Heart left ventricle (tissue), 16 donors: ENCODE results near the gene BNIP3. TPM values are rescaled to one million over a fixed set of nuclear protein-coding genes. Genes with fewer than 3 reads are reported as not detected.

Experiments used
- ATAC-seq, 4 donors: fragments of 200-7000 bp; cut with Tn5 transposase; one replicate each; pipeline ENCODE4 v1.9.1; 2020 to 2022; ENCODE audit warnings: moderate library complexity in 4 of 4, mild to moderate bottlenecking in 3 of 4, moderate number of reproducible peaks in 1 of 4
- DNase-seq, 5 donors: peaks; one replicate each; pipeline ENCODE4 v3.0.0-alpha.2; 2020
- H3K27ac ChIP-seq, 12 donors: fragments of 200-600 bp; sonication (generic) in 4 of 12; one replicate each; pipeline versions ENCODE4 v1.5.0 to v1.8.0; 2016 to 2022; ENCODE audit warnings: mild to moderate bottlenecking in 2 of 12
- H3K27me3 ChIP-seq, 9 donors: fragments of 200-600 bp; sonication (generic) in 2 of 9; one replicate each; pipeline versions ENCODE4 v1.5.1 to v1.8.0; 2016 to 2022; ENCODE audit warnings: mild to moderate bottlenecking in 3 of 9
- H3K36me3 ChIP-seq, 9 donors: fragments of 200-600 bp; sonication (generic) in 2 of 9; one replicate each; pipeline versions ENCODE4 v1.5.0 to v1.8.0; 2018 to 2022; ENCODE audit warnings: mild to moderate bottlenecking in 2 of 9
- H3K4me1 ChIP-seq, 12 donors: fragments of 200-600 bp; sonication (generic) in 4 of 12; one replicate each; pipeline versions ENCODE4 v1.5.0 to v1.8.0; 2016 to 2022; ENCODE audit warnings: mild to moderate bottlenecking in 3 of 12
- H3K4me3 ChIP-seq, 12 donors: fragments of 200-600 bp; sonication (generic) in 4 of 12; one replicate each; pipeline versions ENCODE4 v1.5.0 to v1.8.0; 2017 to 2022; ENCODE audit warnings: mild to moderate bottlenecking in 9 of 12, moderate library complexity in 4 of 12
- H3K9me3 ChIP-seq, 12 donors: fragments of 200-600 bp; sonication (generic) in 4 of 12; one replicate each; pipeline versions ENCODE4 v1.5.0 to v1.8.0; 2016 to 2022; ENCODE audit warnings: mild to moderate bottlenecking in 1 of 12
- POLR2A ChIP-seq, 2 donors: fragments of 450-650 bp; IDR thresholded peaks; one replicate each; pipeline ENCODE4 v1.6.1; 2017; ENCODE audit warnings: antibody characterized with exemption in 2 of 2, mild to moderate bottlenecking in 2 of 2, moderate library complexity in 2 of 2
- WGBS, 4 donors: extraction: QIAGEN DNeasy Blood & Tissue Kit in 2 of 4; methylation state at CpG; one replicate each; pipeline versions ENCODE4 v1.1.5 to v1.1.7; 2013 to 2018; 5-methylcytosine and 5-hydroxymethylcytosine counted together
- intact Hi-C, 10 donors: fragments of 100-400 bp; cut with DNase I; formaldehyde crosslinking; loops; one replicate each; pipeline versions ENCODE4 v1.11.1 to v1.14.2; 2022
- polyA plus RNA-seq, 2 donors: library from polyadenylated mRNA; stranded (reverse); fragments of 200-250 nt; gene quantifications; one replicate each; pipeline ENCODE4 v1.2.3, GENCODE V29; 2013
- total RNA-seq, 9 donors: library from RNA; depleted of rRNA in 2 of 9; stranded (reverse); fragments of >200 nt in 2 of 9; fragmentation: NEBNext Ultra II Directional in 3 of 9; extraction: Animal tissue kit (Norgen Biotek cat#: 25700) in 3 of 9; gene quantifications; one replicate each; pipeline versions ENCODE4 v1.1.0 to v1.2.4, GENCODE V29; 2016 to 2023
- TF ChIP-seq, protein P1 (sequence below), 12 donors: fragments of 200-600 bp; sonication (generic) in 4 of 12; IDR thresholded peaks; one replicate each; pipeline versions ENCODE4 v1.5.0 to v1.8.0; 2018 to 2022; ENCODE audit warnings: antibody characterized with exemption in 12 of 12, mild to moderate bottlenecking in 5 of 12
- donor health status: ischemic (EF 13 %, LVEDD 7.1; RV severe dilation, severe dysfunction).
- donor health status: healthy with polysubstance abuse.
- donor health status: DM: no; HTN: yes; CAD: no.
- donor health status: DM: no; HTN: no; CAD: no.
- donor health status: ischemic (EF 25% LVEDD 6.9; RV normal size, moderate dysfunction).
- donor health status: ischemic (EF 25% LVEDD 5.7; RV mildly dilated, moderate dysfunction).
- donor health status: healthy.
- donor health status: DM: yes; HTN: yes; CAD: no.
- donor health status: ischemic (EF 35%, LVEDD 5.7; RV mildly dilated, moderate dysfunction).
- donor health status: nonischemic (EF 11% LVEDD 7.7; RV severe dilation, severe dysfunction).
- donor health status: DM: yes; HTN: yes; CAD: no.
- donor health status: PGD.
- donor health status: ischemic (EF 29% LVEDD 5.4; RV normal size, mild dysfunction).
- donor health status: nonischemic (EF 23%, LVEDD 6.1; RV moderate dilation, normal function).

Gene BNIP3
- total and polyA plus RNA-seq, 11 donors: 48.1 to 711 (median 123) TPM

DNA sequence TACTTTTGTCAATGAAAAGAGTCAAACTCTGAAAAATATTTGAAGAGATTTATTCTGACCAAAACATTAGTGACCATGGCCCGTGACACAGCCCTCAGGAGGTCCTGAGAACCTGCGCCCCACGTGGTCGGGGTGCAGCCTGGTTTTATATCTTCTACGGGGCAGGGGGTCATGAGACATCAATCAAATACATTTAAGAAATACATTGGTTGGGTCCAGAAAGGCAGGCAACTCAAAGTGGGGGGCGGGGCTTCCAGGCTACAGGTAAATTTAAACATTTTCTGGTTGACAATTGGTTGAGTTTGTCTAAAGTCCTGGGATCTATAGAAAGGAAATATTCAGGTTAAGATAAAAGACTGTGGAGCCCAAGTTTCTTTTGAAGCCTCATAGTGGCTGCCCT lies 34.8 kb upstream of the BNIP3 start:
- TF ChIP-seq POLR2A (IDR thresholded peaks at IDR 0.05): no peak
- TF ChIP-seq, protein P1, sequence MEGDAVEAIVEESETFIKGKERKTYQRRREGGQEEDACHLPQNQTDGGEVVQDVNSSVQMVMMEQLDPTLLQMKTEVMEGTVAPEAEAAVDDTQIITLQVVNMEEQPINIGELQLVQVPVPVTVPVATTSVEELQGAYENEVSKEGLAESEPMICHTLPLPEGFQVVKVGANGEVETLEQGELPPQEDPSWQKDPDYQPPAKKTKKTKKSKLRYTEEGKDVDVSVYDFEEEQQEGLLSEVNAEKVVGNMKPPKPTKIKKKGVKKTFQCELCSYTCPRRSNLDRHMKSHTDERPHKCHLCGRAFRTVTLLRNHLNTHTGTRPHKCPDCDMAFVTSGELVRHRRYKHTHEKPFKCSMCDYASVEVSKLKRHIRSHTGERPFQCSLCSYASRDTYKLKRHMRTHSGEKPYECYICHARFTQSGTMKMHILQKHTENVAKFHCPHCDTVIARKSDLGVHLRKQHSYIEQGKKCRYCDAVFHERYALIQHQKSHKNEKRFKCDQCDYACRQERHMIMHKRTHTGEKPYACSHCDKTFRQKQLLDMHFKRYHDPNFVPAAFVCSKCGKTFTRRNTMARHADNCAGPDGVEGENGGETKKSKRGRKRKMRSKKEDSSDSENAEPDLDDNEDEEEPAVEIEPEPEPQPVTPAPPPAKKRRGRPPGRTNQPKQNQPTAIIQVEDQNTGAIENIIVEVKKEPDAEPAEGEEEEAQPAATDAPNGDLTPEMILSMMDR (IDR thresholded peaks at IDR 0.05): no peak
- H3K36me3 ChIP-seq: no peaks in the 10 kb centered on the region
- no peak for ATAC-seq
- H3K9me3 ChIP-seq: no peaks in the 10 kb centered on the region
- no peaks in the 10 kb centered on the region for H3K27me3 ChIP-seq
- H3K4me3 ChIP-seq: no peak overlapping the region
- 84 to 85% (median 85%) methylated on average over 6 of the region's 6 CpGs for whole genome bisulfite sequencing, 4 donors
- intact Hi-C loops: loop anchor here in 1 of 10 donors (5.0 kb wide), 1 partner anchor 119 kb away; no protein-coding TSS in a partner anchor
- peaks cover 0 to 26% (median under 1%) of the 10 kb centered on the region in 12 donors for H3K4me1 ChIP-seq
- DNase-seq: no peak
- H3K27ac ChIP-seq: no peak overlapping the region

DNA sequence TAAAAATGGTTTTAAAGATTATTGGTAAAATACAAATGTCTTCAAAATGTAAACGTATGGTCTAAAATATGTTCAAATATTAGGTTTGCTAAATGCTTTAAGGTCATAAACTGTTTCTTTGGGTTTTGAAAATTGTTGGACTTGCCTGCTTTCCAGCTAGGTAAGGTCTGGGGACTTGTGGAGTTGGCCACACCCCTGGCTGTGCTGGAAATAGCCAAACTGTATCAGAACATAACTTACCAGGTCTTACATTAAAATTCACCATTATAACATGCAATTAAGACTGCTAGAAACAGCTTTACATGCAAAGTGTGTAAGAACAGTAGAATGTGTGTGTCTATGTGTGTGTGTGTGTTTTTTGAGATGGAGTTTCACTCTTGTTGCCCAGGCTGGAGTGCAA lies 29.7 kb upstream of the BNIP3 start:
- H3K4me3 ChIP-seq: no peak overlapping the region
- peaks cover 0 to 30% (median 2%) of the 10 kb centered on the region in 12 donors for H3K4me1 ChIP-seq
- H3K27ac ChIP-seq: peak overlapping the region in 9 of 12 donors; percentile 19 to 72 (median 44)
- no peaks in the 10 kb centered on the region for H3K36me3 ChIP-seq
- DNase-seq (no peak), ATAC-seq (no peak)
- H3K27me3 ChIP-seq: peaks cover 0 to 8% (median 0%) of the 10 kb centered on the region in 9 donors
- WGBS, 4 donors: 86 to 90% (median 88%) methylated on average over 1 of the region's 1 CpG
- H3K9me3 ChIP-seq: no peaks in the 10 kb centered on the region
- no peak for TF ChIP-seq POLR2A (IDR thresholded peaks at IDR 0.05)
- TF ChIP-seq, protein P1 (IDR thresholded peaks at IDR 0.05): no peak
- intact Hi-C loops: loop anchor here in 1 of 10 donors (2.0 kb wide), 1 partner anchor 15 kb away; no protein-coding TSS in a partner anchor

DNA sequence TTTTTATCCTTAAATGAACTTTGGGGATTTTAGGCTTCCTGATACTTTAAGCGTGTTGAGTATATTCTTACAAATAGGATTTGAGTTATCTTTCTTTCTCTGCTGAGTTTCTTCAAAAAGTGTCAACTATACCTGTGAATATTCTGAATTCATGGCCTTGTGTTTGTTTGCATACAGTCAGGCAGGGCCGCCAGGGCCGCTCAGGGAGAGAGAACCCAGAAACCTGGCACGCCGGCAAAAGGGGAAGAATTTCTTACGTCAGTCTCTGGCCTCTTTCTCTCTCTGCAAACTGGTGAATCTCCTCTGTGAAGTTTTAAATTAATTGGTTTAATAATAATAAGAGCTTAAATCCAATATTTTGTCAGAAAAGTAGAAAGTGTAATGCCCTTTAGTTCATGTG lies 29.3 kb upstream of the BNIP3 start:
- ATAC-seq (peak; percentile 48 to 76 (median 63)), DNase-seq (peak in 4 of 5 donors; percentile 44 to 67 (median 65))
- Histone ChIP-seq H3K36me3 (no peaks in the 10 kb centered on the region), H3K4me1 (peaks cover 0 to 28% (median 2%) of the 10 kb centered on the region in 12 donors), H3K27me3 (peaks cover 0 to 8% (median 0%) of the 10 kb centered on the region in 9 donors), H3K27ac (peak overlapping the region in 11 of 12 donors; percentile 4 to 72 (median 33)), H3K9me3 (no peaks in the 10 kb centered on the region), H3K4me3 (no peak overlapping the region)
- no peak for TF ChIP-seq POLR2A (IDR thresholded peaks at IDR 0.05)
- 47 to 57% (median 53%) methylated on average over 6 of the region's 6 CpGs for WGBS, 4 donors
- intact Hi-C loops: loop anchor here in 1 of 10 donors (2.0 kb wide), 1 partner anchor 14 kb away; no protein-coding TSS in a partner anchor

DNA sequence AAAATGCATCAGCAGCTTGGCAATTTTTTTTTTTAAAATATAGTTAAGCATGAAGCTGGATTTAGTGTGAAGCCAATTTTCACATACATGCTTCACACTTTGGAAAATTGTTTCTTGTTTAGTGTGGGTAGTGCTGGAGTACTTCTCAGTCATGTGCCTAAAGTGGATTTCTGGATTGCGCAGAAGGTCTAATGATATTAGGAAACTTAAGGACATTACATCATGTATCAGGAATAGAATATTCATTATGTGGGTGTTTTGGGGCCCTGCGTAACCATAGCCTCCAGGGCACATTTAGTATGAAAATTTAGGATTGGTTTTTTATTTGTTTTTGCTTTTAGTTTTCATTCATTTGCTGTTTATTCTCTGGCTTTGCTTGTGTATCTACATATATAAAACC lies 28.8 kb upstream of the BNIP3 start:
- peaks cover 0 to 8% (median 0%) of the 10 kb centered on the region in 9 donors for H3K27me3 ChIP-seq
- peaks cover 0 to 26% (median 2%) of the 10 kb centered on the region in 12 donors for H3K4me1 ChIP-seq
- no peak for DNase-seq
- H3K36me3 ChIP-seq: no peaks in the 10 kb centered on the region
- 52 to 66% (median 58%) methylated on average over 2 of the region's 2 CpGs for WGBS, 4 donors
- intact Hi-C loops: loop anchor here in 1 of 10 donors (2.0 kb wide), 1 partner anchor 14 kb away; no protein-coding TSS in a partner anchor
- H3K27ac ChIP-seq: peak overlapping the region in 9 of 12 donors; percentile 4 to 72 (median 33)
- TF ChIP-seq, protein P1 (IDR thresholded peaks at IDR 0.05): no peak
- no peak for TF ChIP-seq POLR2A (IDR thresholded peaks at IDR 0.05)
- H3K4me3 ChIP-seq: no peak overlapping the region
- peak; percentile 63 to 88 (median 68) for ATAC-seq
- H3K9me3 ChIP-seq: peaks cover 0 to under 1% (median 0%) of the 10 kb centered on the region in 12 donors
